ENCODE results near the gene ZMIZ1.

DNA sequence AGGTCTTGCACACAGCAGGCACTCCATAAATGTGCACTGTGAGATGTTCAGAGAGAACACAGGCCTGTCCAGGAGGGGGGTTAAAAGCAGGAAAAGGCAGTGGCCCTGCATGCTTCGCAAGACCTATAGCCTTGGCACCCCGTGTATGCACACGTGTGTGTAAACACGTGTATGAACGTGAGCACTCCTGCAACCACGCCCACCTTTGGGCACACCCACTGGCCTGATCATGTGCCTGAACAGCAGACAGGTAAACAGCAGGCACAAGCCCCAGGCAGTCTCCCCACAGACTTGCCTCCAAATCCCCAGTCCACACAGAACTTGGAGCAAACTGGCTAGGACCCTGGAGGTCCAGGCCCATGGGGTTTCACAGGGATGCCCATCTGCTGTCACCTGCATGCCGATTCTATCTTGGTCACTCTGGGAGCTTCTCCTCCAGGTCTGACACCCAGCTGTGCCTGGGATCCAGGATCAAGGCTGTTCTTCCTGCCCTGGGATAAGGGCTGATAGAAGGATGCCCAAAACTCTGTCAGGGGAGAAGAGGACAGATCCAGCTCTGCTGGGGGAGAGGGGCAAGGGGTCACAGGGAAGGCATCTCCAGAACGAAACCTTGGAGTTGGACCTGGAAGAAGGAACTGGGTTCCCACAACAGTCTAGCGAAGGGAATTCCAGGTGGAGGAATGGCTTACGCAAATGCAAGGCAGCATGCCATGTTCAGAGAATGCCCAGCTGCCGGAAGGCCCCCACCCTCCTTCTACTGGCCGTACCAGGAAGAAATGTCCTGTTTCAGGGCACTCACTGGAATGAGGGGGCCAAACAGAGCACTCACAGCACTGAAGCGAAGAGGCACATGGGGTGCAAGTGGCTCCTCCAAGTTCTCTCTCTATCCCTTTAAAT, 14.3 kb upstream of the ZMIZ1 start:
- TF ChIP-seq, protein P1, sequence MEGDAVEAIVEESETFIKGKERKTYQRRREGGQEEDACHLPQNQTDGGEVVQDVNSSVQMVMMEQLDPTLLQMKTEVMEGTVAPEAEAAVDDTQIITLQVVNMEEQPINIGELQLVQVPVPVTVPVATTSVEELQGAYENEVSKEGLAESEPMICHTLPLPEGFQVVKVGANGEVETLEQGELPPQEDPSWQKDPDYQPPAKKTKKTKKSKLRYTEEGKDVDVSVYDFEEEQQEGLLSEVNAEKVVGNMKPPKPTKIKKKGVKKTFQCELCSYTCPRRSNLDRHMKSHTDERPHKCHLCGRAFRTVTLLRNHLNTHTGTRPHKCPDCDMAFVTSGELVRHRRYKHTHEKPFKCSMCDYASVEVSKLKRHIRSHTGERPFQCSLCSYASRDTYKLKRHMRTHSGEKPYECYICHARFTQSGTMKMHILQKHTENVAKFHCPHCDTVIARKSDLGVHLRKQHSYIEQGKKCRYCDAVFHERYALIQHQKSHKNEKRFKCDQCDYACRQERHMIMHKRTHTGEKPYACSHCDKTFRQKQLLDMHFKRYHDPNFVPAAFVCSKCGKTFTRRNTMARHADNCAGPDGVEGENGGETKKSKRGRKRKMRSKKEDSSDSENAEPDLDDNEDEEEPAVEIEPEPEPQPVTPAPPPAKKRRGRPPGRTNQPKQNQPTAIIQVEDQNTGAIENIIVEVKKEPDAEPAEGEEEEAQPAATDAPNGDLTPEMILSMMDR (IDR thresholded peaks at IDR 0.05): no peak
- no peak for TF ChIP-seq POLR2A (IDR thresholded peaks at IDR 0.05)

Measured in adrenal gland (tissue), 5 donors.